ENCODE data around the gene ZKSCAN8. TPM values are rescaled to one million over a fixed set of nuclear protein-coding genes. Genes with fewer than 3 reads are reported as not detected.

ZKSCAN8 gene
- total and polyA plus RNA-seq, 2 donors (not counting 1 experiment from before 2014, with no cell fraction given) = 10.9 to 52.8 TPM

DNA sequence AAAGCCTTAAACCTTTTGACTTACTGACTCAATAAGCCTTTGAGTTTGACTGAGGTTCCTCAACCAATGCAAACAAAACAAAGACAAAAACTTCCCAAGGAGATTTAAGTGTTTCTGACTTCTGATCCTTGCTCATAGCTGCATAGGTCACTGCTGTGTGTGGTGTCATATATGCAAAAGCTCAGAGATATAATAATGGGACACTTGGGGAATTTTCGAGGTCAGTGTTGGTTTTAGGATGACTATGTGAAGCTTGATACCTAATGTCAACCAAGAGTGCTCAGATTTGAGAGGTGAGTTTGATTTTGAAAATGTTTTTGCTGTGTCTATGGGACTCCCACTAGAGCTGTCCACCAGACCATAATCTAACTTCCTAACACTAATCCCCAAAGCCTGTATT is 26.2 kb downstream of the ZKSCAN8 start:
- no peaks in the 10 kb centered on the region for H3K4me1 ChIP-seq (ENCODE audit: control insufficient read depth in 2 of 2, insufficient read depth in 2 of 2, low read length in 2 of 2)
- no peak for DNase-seq
- H3K4me3 ChIP-seq (ENCODE audit: control extremely low read depth in 1 of 5, extremely low read depth in 1 of 5, insufficient read depth in 1 of 5, low read depth in 2 of 5, low read length in 4 of 5) = no peak overlapping the region
- H3K27ac ChIP-seq (ENCODE audit: low read length in 2 of 2) = no peak overlapping the region
- H3K79me2 ChIP-seq (ENCODE audit: control insufficient read depth, insufficient read depth, low read length) = no peaks in the 10 kb centered on the region
- H4K20me1 ChIP-seq (ENCODE audit: control insufficient read depth, insufficient read depth, low read length, poor library complexity, severe bottlenecking) = no peaks in the 10 kb centered on the region
- CTCF ChIA-PET = no interaction called here
- Mint-ChIP-seq H3K4me3 (no peak overlapping the region), H3K9me3 (ENCODE audit: insufficient read depth) (no peaks in the 10 kb centered on the region), H3K27ac (no peak overlapping the region), H3K27me3 (peaks cover 3% of the 10 kb centered on the region), H3K4me1 (no peaks in the 10 kb centered on the region)
- WGBS (ENCODE audit: insufficient coverage) = 71% methylated on average over 1 of the region's 1 CpG
- no peak overlapping the region for H3K9ac ChIP-seq (ENCODE audit: low read length)
- no peak for TF ChIP-seq EZH2 (IDR thresholded peaks at IDR 0.05; ENCODE audit: borderline replicate concordance, insufficient read depth, low read depth, low read length, poor library complexity, severe bottlenecking)
- TF ChIP-seq, protein P1, sequence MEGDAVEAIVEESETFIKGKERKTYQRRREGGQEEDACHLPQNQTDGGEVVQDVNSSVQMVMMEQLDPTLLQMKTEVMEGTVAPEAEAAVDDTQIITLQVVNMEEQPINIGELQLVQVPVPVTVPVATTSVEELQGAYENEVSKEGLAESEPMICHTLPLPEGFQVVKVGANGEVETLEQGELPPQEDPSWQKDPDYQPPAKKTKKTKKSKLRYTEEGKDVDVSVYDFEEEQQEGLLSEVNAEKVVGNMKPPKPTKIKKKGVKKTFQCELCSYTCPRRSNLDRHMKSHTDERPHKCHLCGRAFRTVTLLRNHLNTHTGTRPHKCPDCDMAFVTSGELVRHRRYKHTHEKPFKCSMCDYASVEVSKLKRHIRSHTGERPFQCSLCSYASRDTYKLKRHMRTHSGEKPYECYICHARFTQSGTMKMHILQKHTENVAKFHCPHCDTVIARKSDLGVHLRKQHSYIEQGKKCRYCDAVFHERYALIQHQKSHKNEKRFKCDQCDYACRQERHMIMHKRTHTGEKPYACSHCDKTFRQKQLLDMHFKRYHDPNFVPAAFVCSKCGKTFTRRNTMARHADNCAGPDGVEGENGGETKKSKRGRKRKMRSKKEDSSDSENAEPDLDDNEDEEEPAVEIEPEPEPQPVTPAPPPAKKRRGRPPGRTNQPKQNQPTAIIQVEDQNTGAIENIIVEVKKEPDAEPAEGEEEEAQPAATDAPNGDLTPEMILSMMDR (IDR thresholded peaks at IDR 0.05) = no peak
- no peak for ATAC-seq (ENCODE audit: low read depth)
- H3K9me3 ChIP-seq (ENCODE audit: control extremely low read depth in 1 of 3, control insufficient read depth in 2 of 3, insufficient read depth in 1 of 3, low read length in 2 of 3) = no peaks in the 10 kb centered on the region
- intact Hi-C loops (cut with micrococcal nuclease) = no loop called here
- H3K36me3 ChIP-seq (replicated peaks in 1 of 2; ENCODE audit: control extremely low read depth in 1 of 2, control insufficient read depth in 1 of 2, extremely low read depth in 1 of 2, insufficient read depth in 2 of 2, low read length in 1 of 2) = no peaks in the 10 kb centered on the region
- peaks cover 0 to 5% (median 0%) of the 10 kb centered on the region in 4 experiments for H3K27me3 ChIP-seq (replicated peaks in 1 of 4; ENCODE audit: control extremely low read depth in 1 of 4, control insufficient read depth in 3 of 4, insufficient read depth in 4 of 4, low read length in 3 of 4)
- H3K4me2 ChIP-seq (replicated peaks; ENCODE audit: low read depth, low read length, poor library complexity, severe bottlenecking) = no peak overlapping the region
- no peak overlapping the region for H2AFZ ChIP-seq (ENCODE audit: insufficient read depth, low read depth, low read length, poor library complexity, severe bottlenecking)
- POLR2A ChIA-PET = no interaction called here

DNA sequence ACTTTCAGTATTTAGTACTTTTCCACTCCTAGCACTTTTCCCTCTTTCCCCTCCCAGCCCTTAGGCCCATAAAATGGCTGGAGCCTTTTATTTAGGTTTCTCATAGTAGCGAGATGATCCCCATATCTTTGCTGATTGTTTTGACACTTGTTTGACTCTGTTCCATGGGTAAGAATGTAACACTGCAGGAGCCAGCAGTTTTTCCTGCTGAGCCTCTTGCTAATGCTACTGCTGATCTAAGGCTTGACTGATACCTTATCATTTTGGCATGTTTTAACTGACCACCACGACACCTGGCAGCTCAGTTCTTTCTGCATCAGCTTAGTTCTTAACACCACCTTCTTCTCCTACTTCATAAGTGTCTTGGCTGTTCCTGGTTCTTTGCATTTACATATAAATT is 29.6 kb downstream of the ZKSCAN8 start:
- POLR2A ChIA-PET = no interaction called here
- Histone ChIP-seq H2AFZ (ENCODE audit: insufficient read depth, low read depth, low read length, poor library complexity, severe bottlenecking) (no peak overlapping the region), H3K4me2 (replicated peaks; ENCODE audit: low read depth, low read length, poor library complexity, severe bottlenecking) (no peak overlapping the region), H3K27me3 (replicated peaks in 1 of 4; ENCODE audit: control extremely low read depth in 1 of 4, control insufficient read depth in 3 of 4, insufficient read depth in 4 of 4, low read length in 3 of 4) (peaks cover 0 to 11% (median 7%) of the 10 kb centered on the region in 4 experiments), H4K20me1 (ENCODE audit: control insufficient read depth, insufficient read depth, low read length, poor library complexity, severe bottlenecking) (no peaks in the 10 kb centered on the region), H3K4me3 (ENCODE audit: control extremely low read depth in 1 of 5, extremely low read depth in 1 of 5, insufficient read depth in 1 of 5, low read depth in 2 of 5, low read length in 4 of 5) (no peak overlapping the region), H3K79me2 (ENCODE audit: control insufficient read depth, insufficient read depth, low read length) (no peaks in the 10 kb centered on the region), H3K9me3 (ENCODE audit: control extremely low read depth in 1 of 3, control insufficient read depth in 2 of 3, insufficient read depth in 1 of 3, low read length in 2 of 3) (no peaks in the 10 kb centered on the region), H3K27ac (ENCODE audit: low read length in 2 of 2) (no peak overlapping the region), H3K36me3 (replicated peaks in 1 of 2; ENCODE audit: control extremely low read depth in 1 of 2, control insufficient read depth in 1 of 2, extremely low read depth in 1 of 2, insufficient read depth in 2 of 2, low read length in 1 of 2) (no peaks in the 10 kb centered on the region), H3K9ac (ENCODE audit: low read length) (no peak overlapping the region), H3K4me1 (ENCODE audit: control insufficient read depth in 2 of 2, insufficient read depth in 2 of 2, low read length in 2 of 2) (no peaks in the 10 kb centered on the region)
- ATAC-seq (ENCODE audit: low read depth) (no peak), DNase-seq (no peak)
- TF ChIP-seq, protein P1 (IDR thresholded peaks at IDR 0.05) = no peak
- TF ChIP-seq EZH2 (IDR thresholded peaks at IDR 0.05; ENCODE audit: borderline replicate concordance, insufficient read depth, low read depth, low read length, poor library complexity, severe bottlenecking) = no peak
- intact Hi-C loops (cut with micrococcal nuclease) = no loop called here
- Mint-ChIP-seq H3K27ac (no peak overlapping the region), H3K9me3 (ENCODE audit: insufficient read depth) (no peaks in the 10 kb centered on the region), H3K27me3 (peaks cover 16% of the 10 kb centered on the region), H3K4me1 (no peaks in the 10 kb centered on the region), H3K4me3 (no peak overlapping the region)
- CTCF ChIA-PET = no interaction called here
- 100% methylated on average over 1 of the region's 2 CpGs for WGBS (ENCODE audit: insufficient coverage)
